Smooth muscle cell of the brain vasculature (primary cell): ENCODE data around the gene CTSH.
"Not testable (repeated sequence)": the region's sequence is repeated elsewhere in the genome, so short reads cannot be mapped to it uniquely, and the experiment has no call there.

ENCODE experiments used
- DNase-seq: peaks from one replicate; pipeline ENCODE4 v3.0.0-alpha.2; 2012; ENCODE audit warnings: low read depth, low spot score

CTSH gene

GRCh38 chr15:78922527-78922926, 22.3 kb downstream of the CTSH start:
- no peak for DNase-seq

- no peak for DNase-seq
Observed at GRCh38 chr15:78921940-78922339, 22.9 kb downstream of the CTSH start.

GRCh38 chr15:78921517-78921916, 23.3 kb downstream of the CTSH start:
- no peak for DNase-seq

GRCh38 chr15:78917888-78918287, 27.0 kb downstream of the CTSH start:
- no peak for DNase-seq

GRCh38 chr15:78916088-78916487, 28.8 kb downstream of the CTSH start:
- DNase-seq = no peak

GRCh38 chr15:78915341-78916087, 29.3 kb downstream of the CTSH start:
- no peak for DNase-seq

GRCh38 chr15:78914027-78914764, 30.6 kb downstream of the CTSH start:
- DNase-seq = no peak

GRCh38 chr15:78913012-78913411, 31.8 kb downstream of the CTSH start:
- DNase-seq = no peak

- no peak for DNase-seq
Observed at GRCh38 chr15:78912316-78912715, 32.5 kb downstream of the CTSH start.

GRCh38 chr15:78910271-78910670, 34.6 kb downstream of the CTSH start:
- no peak for DNase-seq

- DNase-seq = no peak
Observed at GRCh38 chr15:78909791-78910228, 35.0 kb downstream of the CTSH start.

GRCh38 chr15:78909160-78909695, 35.6 kb downstream of the CTSH start:
- no peak for DNase-seq

- no peak for DNase-seq
Observed at GRCh38 chr15:78907577-78907976, 37.3 kb downstream of the CTSH start.

- no peak for DNase-seq
Observed at GRCh38 chr15:78906316-78906620, 38.6 kb downstream of the CTSH start.

- DNase-seq = no peak
Observed at GRCh38 chr15:78904599-78905358, 40.1 kb downstream of the CTSH start.

- not testable (repeated sequence) for DNase-seq
Observed at GRCh38 chr15:78902281-78903032, 42.4 kb downstream of the CTSH start.

- not testable (repeated sequence) for DNase-seq
Observed at GRCh38 chr15:78900819-78901533, 43.9 kb downstream of the CTSH start.

- no peak for DNase-seq
Observed at GRCh38 chr15:78898540-78898939, 46.3 kb downstream of the CTSH start.

- DNase-seq = no peak
Observed at GRCh38 chr15:78895471-78895870, 49.4 kb downstream of the CTSH start.

GRCh38 chr15:78893538-78893937, 51.3 kb downstream of the CTSH start:
- no peak for DNase-seq

- DNase-seq = no peak
Observed at GRCh38 chr15:78889000-78889399, 55.8 kb downstream of the CTSH start.
